ENCODE measurements around the gene ASIC5.

GRCh38 chr4:155889031-155889793 lies 23.1 kb upstream of the ASIC5 start:
- TF ChIP-seq CTCF (conservative IDR thresholded peaks at IDR 0.05) (no peak), ZFX (IDR thresholded peaks at IDR 0.05) (no peak)

Measured in C4-2B (cell line).